HG03025 (cell line): ENCODE data around the gene MAOA.

Experiments used
- ATAC-seq: cut with Tn5 transposase; IDR thresholded peaks from one replicate; pipeline ENCODE4 v1.9.1; 2021; ENCODE audit warnings: mild to moderate bottlenecking, moderate library complexity; ENCODE audit not compliant: unreplicated experiment, low FRiP score

MAOA gene

GRCh38 chrX:43745938-43746721 is 90.0 kb downstream of the MAOA start:
- ATAC-seq: no peak

GRCh38 chrX:43747476-43747875 is 91.4 kb downstream of the MAOA start:
- ATAC-seq: no peak

- peak; percentile 74 for ATAC-seq
Observed at GRCh38 chrX:43750248-43750676, 94.2 kb downstream of the MAOA start.

DNA sequence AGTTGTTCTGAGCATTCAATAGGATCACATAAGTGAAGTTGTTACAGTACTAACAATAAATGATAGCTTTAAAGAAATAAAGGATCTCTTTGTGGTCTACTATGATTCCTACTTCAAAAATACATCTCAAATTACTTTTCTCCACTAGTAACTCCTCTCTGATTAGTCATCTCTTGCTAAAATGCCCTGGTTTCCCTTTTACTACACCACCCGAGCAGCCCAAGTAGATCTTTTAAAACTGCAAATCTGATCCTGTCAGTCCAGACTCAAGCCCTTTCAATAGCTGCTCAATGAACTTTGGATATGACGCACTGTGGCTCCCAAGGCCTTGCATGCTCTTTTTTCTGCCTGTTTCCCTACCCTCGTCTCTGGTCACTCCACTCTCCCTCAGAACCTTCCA is 97.5 kb downstream of the MAOA start:
- ATAC-seq: no peak

DNA sequence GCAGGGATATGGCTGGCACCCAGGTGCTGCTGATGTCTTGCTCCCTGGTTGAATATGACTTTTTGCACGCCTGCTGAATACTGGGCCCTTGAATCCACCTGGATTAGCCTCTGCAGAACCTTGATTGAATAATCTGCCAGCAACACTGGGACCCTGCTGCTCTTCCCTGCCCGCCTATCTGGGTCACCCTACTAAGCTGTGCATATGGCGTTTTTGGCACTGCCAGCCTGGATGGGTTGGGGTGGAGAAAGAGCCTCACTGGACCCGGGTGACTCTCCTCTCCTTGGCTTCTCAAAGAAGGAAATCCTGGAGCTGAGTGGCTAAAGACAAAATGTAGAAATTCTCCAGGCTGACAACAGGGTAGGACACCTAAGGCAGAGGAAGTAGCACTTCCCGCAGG is 100.0 kb downstream of the MAOA start:
- no peak for ATAC-seq

GRCh38 chrX:43758044-43758443 is 101.9 kb downstream of the MAOA start:
- no peak for ATAC-seq

- ATAC-seq: no peak
Observed at GRCh38 chrX:43785930-43786591, 130.0 kb downstream of the MAOA start.
